ENCODE results near the gene OLFM2. TPM values are rescaled to one million over a fixed set of nuclear protein-coding genes. Genes with fewer than 3 reads are reported as not detected.

The OLFM2 gene
- total RNA-seq, 1 experiment from 2014 or later, result 19.9 TPM

GRCh38 chr19:9858766-9859165 lies 77.5 kb downstream of the OLFM2 start:
- intact Hi-C loops (cut with micrococcal nuclease), result no loop called here
- BruUV-seq (replicated peaks), result no TSS peak
- no peaks in the 10 kb centered on the region for H3K9me2 ChIP-seq (ENCODE audit: insufficient read depth)
- CTCF ChIA-PET, result no interaction called here
- RAD21 ChIA-PET (ENCODE audit: low non-redundant PET in 1 of 2, low total read pairs in 2 of 2, uncharacterized antibody in 2 of 2, unreplicated experiment in 2 of 2), result no interaction called here
- H4K20me1 ChIP-seq (ENCODE audit: insufficient read depth), result no peaks in the 10 kb centered on the region
- H3K36me3 ChIP-seq (ENCODE audit: control insufficient read depth in 1 of 2, insufficient read depth in 2 of 2, low read length in 2 of 2), result peaks cover 0 to 2% of the 10 kb centered on the region in 2 experiments; a peak in 1 of 4 replicates
- no peaks in the 10 kb centered on the region for H3K9me3 ChIP-seq (ENCODE audit: control insufficient read depth in 1 of 2, insufficient read depth in 1 of 2, low read depth in 1 of 2, low read length in 2 of 2)
- H3K27me3 ChIP-seq (ENCODE audit: insufficient read depth, low read length), result no peaks in the 10 kb centered on the region
- H3K4me1 ChIP-seq (ENCODE audit: control insufficient read depth in 1 of 2, insufficient read depth in 2 of 2, low read length in 2 of 2), result peaks cover 0 to 5% of the 10 kb centered on the region in 2 experiments; a peak in 2 of 4 replicates
- H2AFZ ChIP-seq (ENCODE audit: low read depth, low read length, poor library complexity, severe bottlenecking), result no peak overlapping the region
- no peak overlapping the region for H3K9ac ChIP-seq (ENCODE audit: low read length)
- H3K79me2 ChIP-seq (ENCODE audit: insufficient read depth, low read length), result no peaks in the 10 kb centered on the region
- H3K4me2 ChIP-seq (ENCODE audit: low read length), result no peak overlapping the region
- TF ChIP-seq ZNF274 (IDR thresholded peaks at IDR 0.05; ENCODE audit: low read depth, low read length) (no peak), EGR1 (IDR thresholded peaks at IDR 0.05; ENCODE audit: low read depth) (no peak), ZBTB33 (IDR thresholded peaks at IDR 0.05; ENCODE audit: extremely low read depth, insufficient replicate concordance, low read length) (no peak), YY1 (IDR thresholded peaks at IDR 0.05; ENCODE audit: extremely low read depth, insufficient replicate concordance, low read depth, low read length) (no peak), ELF1 (IDR thresholded peaks at IDR 0.05; ENCODE audit: borderline replicate concordance, low read depth) (no peak)
- POLR2A ChIA-PET, result no interaction called here
- no peak overlapping the region for H3K4me3 ChIP-seq (replicated peaks in 1 of 2; ENCODE audit: low read depth in 1 of 2, low read length in 2 of 2)
- H3K27ac ChIP-seq (ENCODE audit: low read depth, low read length), result no peak overlapping the region
- ATAC-seq, result no peak
- DNase-seq (ENCODE audit: low read depth, low spot score), result no peak
